Right lobe of liver (tissue), 6 donors: ENCODE results near the gene DMRTC1B. TPM values are rescaled to one million over a fixed set of nuclear protein-coding genes. Genes with fewer than 3 reads are reported as not detected.
"Not testable (repeated sequence)": the region's sequence is repeated elsewhere in the genome, so short reads cannot be mapped to it uniquely, and the experiment has no call there.

Experiments used
- ATAC-seq, 4 donors: fragments of 200-7000 bp; cut with Tn5 transposase; one replicate each; pipeline ENCODE4 v1.9.1; 2020; ENCODE audit warnings: mild to moderate bottlenecking in 4 of 4, moderate library complexity in 4 of 4
- DNase-seq, 3 donors: peaks; one replicate each; pipeline ENCODE4 v3.0.0-alpha.2; 2020
- H3K27ac ChIP-seq, 3 donors: fragments of 200-600 bp; one replicate each; pipeline ENCODE4 v1.8.0; 2022
- H3K27me3 ChIP-seq, 2 donors: fragments of 200-600 bp; one replicate each; pipeline ENCODE4 v1.8.0; 2022
- H3K36me3 ChIP-seq, 4 donors: fragments of 200-600 bp; sonication (generic) in 1 of 4; one replicate each; pipeline versions ENCODE4 v1.5.1 to v1.8.0; 2017 to 2022; ENCODE audit warnings: control low read depth in 1 of 4
- H3K4me1 ChIP-seq, 4 donors: fragments of 200-600 bp; sonication (generic) in 1 of 4; one replicate each; pipeline versions ENCODE4 v1.5.1 to v1.8.0; 2017 to 2022; ENCODE audit warnings: control low read depth in 1 of 4
- H3K4me3 ChIP-seq, 3 donors: fragments of 200-600 bp; one replicate each; pipeline ENCODE4 v1.8.0; 2022
- H3K9me3 ChIP-seq, 4 donors: fragments of 200-600 bp; sonication (generic) in 1 of 4; one replicate each; pipeline versions ENCODE4 v1.5.1 to v1.8.0; 2017 to 2022; ENCODE audit warnings: control low read depth in 1 of 4
- CTCF ChIP-seq, 4 donors: fragments of 200-600 bp in 3 of 4; fragments of 450-650 bp in 1 of 4; IDR thresholded peaks; one replicate each; pipeline versions ENCODE4 v1.5.1 to v1.8.0; 2016 to 2022; ENCODE audit warnings: antibody characterized with exemption in 4 of 4, mild to moderate bottlenecking in 2 of 4
- POLR2A ChIP-seq: fragments of 450-650 bp; IDR thresholded peaks from one replicate; pipeline ENCODE4 v1.6.1; 2017; ENCODE audit warnings: antibody characterized with exemption, mild to moderate bottlenecking
- WGBS: methylation state at CpG from one replicate; pipeline ENCODE4 v1.1.6; 2018; ENCODE audit warnings: low coverage, low lambda C conversion rate; ENCODE audit not compliant: insufficient coverage; ENCODE audit errors: missing lambda C conversion rate; 5-methylcytosine and 5-hydroxymethylcytosine counted together
- intact Hi-C, 2 donors: fragments of 100-400 bp; cut with DNase I; formaldehyde crosslinking; loops; one replicate each; pipeline versions ENCODE4 v1.11.2 to v1.14.1; 2022
- long read RNA-seq: library from polyadenylated mRNA; unstranded; transcript quantifications from one replicate; pipeline ENCODE4 v2.0.0, GENCODE V29; 2019
- total RNA-seq, 6 experiments: library from RNA; depleted of rRNA in 2 of 6; stranded (reverse); fragments of >200 nt in 2 of 6; fragmentation: NEBNext Ultra II Directional in 3 of 6; extraction: Animal tissue kit (Norgen Biotek cat#: 25700) in 3 of 6; gene quantifications; one replicate each; pipeline versions ENCODE4 v1.1.0 to v1.2.4, GENCODE V29; 2016 to 2023
- donor health status: DM: no; HTN: yes; CAD: no.
- donor health status: DM: no; HTN: no; CAD: no.
- donor health status: DM: no; HTN: no; CAD: no.
- donor health status: DM: no; HTN: yes; CAD: no.
- donor health status: DM: no; HTN: yes; CAD: no.

The DMRTC1B gene
- total RNA-seq: not detected
- long read RNA-seq: 0 reads

- H3K36me3 ChIP-seq, H3K4me3 ChIP-seq, H3K4me1 ChIP-seq, DNase-seq, H3K27ac ChIP-seq, intact Hi-C loops, H3K27me3 ChIP-seq, H3K9me3 ChIP-seq: not testable (repeated sequence)
- ATAC-seq: peak; percentile 37 to 54 (median 44)
- WGBS: no CpG with 5 or more reads among the region's 44 CpGs
Observed at GRCh38 chrX:72776653-72777466, at the start of gene DMRTC1B. DMRTC1B (plus strand) TSS chrX:72776890; CDS start chrX:72845136, 68,246 bp downstream.

- intact Hi-C loops: no loop called here
- no peak overlapping the region for H3K4me3 ChIP-seq
- WGBS: 78% methylated on average over 6 of the region's 7 CpGs
- no peaks in the 10 kb centered on the region for H3K4me1 ChIP-seq
- H3K9me3 ChIP-seq: no peaks in the 10 kb centered on the region
- H3K27ac ChIP-seq: no peak overlapping the region
- H3K27me3 ChIP-seq: peaks cover 0 to 2% of the 10 kb centered on the region in 2 donors
- DNase-seq (no peak), ATAC-seq (no peak)
- H3K36me3 ChIP-seq: no peaks in the 10 kb centered on the region
- TF ChIP-seq CTCF (IDR thresholded peaks at IDR 0.05) (no peak), POLR2A (no peak)
Observed at GRCh38 chrX:72727846-72728245, 48.8 kb upstream of the DMRTC1B start.

GRCh38 chrX:72733636-72734035, 43.1 kb upstream of the DMRTC1B start:
- intact Hi-C loops, H3K27me3 ChIP-seq, H3K27ac ChIP-seq, H3K9me3 ChIP-seq, H3K4me3 ChIP-seq, H3K36me3 ChIP-seq, ATAC-seq, DNase-seq, H3K4me1 ChIP-seq: not testable (repeated sequence)
- WGBS: 22% methylated on average over 6 of the region's 8 CpGs

- 60% methylated on average over 1 of the region's 1 CpG for WGBS
Observed at GRCh38 chrX:72735561-72735960, 41.1 kb upstream of the DMRTC1B start.

GRCh38 chrX:72745546-72745945, 31.1 kb upstream of the DMRTC1B start:
- WGBS: no CpG with 5 or more reads among the region's 7 CpGs
- peak in 2 of 4 donors; percentile 46 to 49 for ATAC-seq
- H3K4me3 ChIP-seq, H3K9me3 ChIP-seq, H3K36me3 ChIP-seq, H3K27ac ChIP-seq, intact Hi-C loops, H3K27me3 ChIP-seq, H3K4me1 ChIP-seq, DNase-seq: not testable (repeated sequence)

More at GRCh38 chrX:72735561-72735960, 41.1 kb upstream of the DMRTC1B start:
- no peak for DNase-seq
- Histone ChIP-seq H3K9me3 (no peaks in the 10 kb centered on the region), H3K36me3 (no peaks in the 10 kb centered on the region), H3K4me3 (no peak overlapping the region), H3K27me3 (peaks cover 0 to 6% of the 10 kb centered on the region in 2 donors), H3K27ac (no peak overlapping the region), H3K4me1 (no peaks in the 10 kb centered on the region)
- intact Hi-C loops: no loop called here
- ATAC-seq: no peak
- no peak for TF ChIP-seq POLR2A
- TF ChIP-seq CTCF (IDR thresholded peaks at IDR 0.05): no peak

- H3K4me1 ChIP-seq, H3K27me3 ChIP-seq, ATAC-seq, H3K4me3 ChIP-seq, H3K27ac ChIP-seq, intact Hi-C loops, DNase-seq, H3K36me3 ChIP-seq, H3K9me3 ChIP-seq: not testable (repeated sequence)
- no CpG with 5 or more reads among the region's 3 CpGs for WGBS
Observed at GRCh38 chrX:72748545-72748944, 28.1 kb upstream of the DMRTC1B start.

- H3K4me3 ChIP-seq, H3K36me3 ChIP-seq, DNase-seq, H3K9me3 ChIP-seq, H3K4me1 ChIP-seq, intact Hi-C loops, H3K27me3 ChIP-seq, ATAC-seq, H3K27ac ChIP-seq: not testable (repeated sequence)
- WGBS: no CpG with 5 or more reads among the region's 9 CpGs
Observed at GRCh38 chrX:72760454-72760853, 16.2 kb upstream of the DMRTC1B start.

GRCh38 chrX:72777467-72777790, 739 bp downstream of the DMRTC1B start:
- H3K4me3 ChIP-seq, H3K36me3 ChIP-seq, H3K4me1 ChIP-seq, DNase-seq, H3K27ac ChIP-seq, ATAC-seq, intact Hi-C loops, H3K27me3 ChIP-seq, H3K9me3 ChIP-seq: not testable (repeated sequence)
- no CpG with 5 or more reads among the region's 15 CpGs for WGBS

GRCh38 chrX:72778146-72778545, 1.5 kb downstream of the DMRTC1B start:
- intact Hi-C loops, ATAC-seq, DNase-seq, H3K4me1 ChIP-seq, H3K4me3 ChIP-seq, H3K9me3 ChIP-seq, H3K27me3 ChIP-seq, H3K36me3 ChIP-seq, H3K27ac ChIP-seq: not testable (repeated sequence)
- no CpG with 5 or more reads among the region's 6 CpGs for WGBS

GRCh38 chrX:72782560-72782959, 5.9 kb downstream of the DMRTC1B start, which contains the start of gene FAM236B:
FAM236B (minus strand) TSS chrX:72782660; CDS start chrX:72782560, 100 bp downstream.
- H3K36me3 ChIP-seq, H3K4me3 ChIP-seq, ATAC-seq, H3K27ac ChIP-seq, DNase-seq, intact Hi-C loops, H3K27me3 ChIP-seq, H3K4me1 ChIP-seq, H3K9me3 ChIP-seq: not testable (repeated sequence)
- no CpG with 5 or more reads among the region's 15 CpGs for WGBS
